ENCODE data around the gene CTNNBL1.

The CTNNBL1 gene

GRCh38 chr20:37742131-37742530, 48.3 kb downstream of the CTNNBL1 start:
- TF ChIP-seq CTCF (IDR thresholded peaks at IDR 0.05; ENCODE audit: poor library complexity, severe bottlenecking): no peak
- H3K27ac ChIP-seq (ENCODE audit: poor library complexity, severe bottlenecking): no peak overlapping the region

GRCh38 chr20:37744347-37744746, 50.5 kb downstream of the CTNNBL1 start:
- Histone ChIP-seq H3K36me3 (ENCODE audit: low read depth) (peaks cover 28% of the 10 kb centered on the region), H3K9me3 (ENCODE audit: severe bottlenecking) (no peaks in the 10 kb centered on the region), H3K27ac (ENCODE audit: poor library complexity, severe bottlenecking) (no peak overlapping the region), H3K4me3 (ENCODE audit: severe bottlenecking) (no peak overlapping the region), H3K4me1 (ENCODE audit: insufficient read depth, poor library complexity, severe bottlenecking) (peaks cover 5% of the 10 kb centered on the region), H3K27me3 (ENCODE audit: insufficient read depth, poor library complexity, severe bottlenecking) (no peaks in the 10 kb centered on the region)
- no peak for TF ChIP-seq CTCF (IDR thresholded peaks at IDR 0.05; ENCODE audit: poor library complexity, severe bottlenecking)
- ATAC-seq (ENCODE audit: low read depth) (no peak), DNase-seq (ENCODE audit: low spot score) (no peak)

More at GRCh38 chr20:37742131-37742530, 48.3 kb downstream of the CTNNBL1 start:
- Histone ChIP-seq H3K4me3 (ENCODE audit: severe bottlenecking) (no peak overlapping the region), H3K4me1 (ENCODE audit: insufficient read depth, poor library complexity, severe bottlenecking) (peaks cover 5% of the 10 kb centered on the region), H3K36me3 (ENCODE audit: low read depth) (peaks cover 32% of the 10 kb centered on the region), H3K27me3 (ENCODE audit: insufficient read depth, poor library complexity, severe bottlenecking) (no peaks in the 10 kb centered on the region), H3K9me3 (ENCODE audit: severe bottlenecking) (no peaks in the 10 kb centered on the region)
- DNase-seq (ENCODE audit: low spot score) (no peak), ATAC-seq (ENCODE audit: low read depth) (no peak)

GRCh38 chr20:37745553-37745952, 51.7 kb downstream of the CTNNBL1 start:
- peaks cover 5% of the 10 kb centered on the region for H3K4me1 ChIP-seq (ENCODE audit: insufficient read depth, poor library complexity, severe bottlenecking)
- H3K27me3 ChIP-seq (ENCODE audit: insufficient read depth, poor library complexity, severe bottlenecking): no peaks in the 10 kb centered on the region
- H3K9me3 ChIP-seq (ENCODE audit: severe bottlenecking): no peaks in the 10 kb centered on the region
- H3K36me3 ChIP-seq (ENCODE audit: low read depth): peaks cover 34% of the 10 kb centered on the region
- ATAC-seq (ENCODE audit: low read depth) (no peak), DNase-seq (ENCODE audit: low spot score) (no peak)
- no peak overlapping the region for H3K4me3 ChIP-seq (ENCODE audit: severe bottlenecking)
- H3K27ac ChIP-seq (ENCODE audit: poor library complexity, severe bottlenecking): no peak overlapping the region
- no peak for TF ChIP-seq CTCF (IDR thresholded peaks at IDR 0.05; ENCODE audit: poor library complexity, severe bottlenecking)

GRCh38 chr20:37748015-37748414, 54.2 kb downstream of the CTNNBL1 start:
- Histone ChIP-seq H3K36me3 (ENCODE audit: low read depth) (peaks cover 54% of the 10 kb centered on the region), H3K4me1 (ENCODE audit: insufficient read depth, poor library complexity, severe bottlenecking) (no peaks in the 10 kb centered on the region), H3K27me3 (ENCODE audit: insufficient read depth, poor library complexity, severe bottlenecking) (no peaks in the 10 kb centered on the region), H3K4me3 (ENCODE audit: severe bottlenecking) (no peak overlapping the region), H3K27ac (ENCODE audit: poor library complexity, severe bottlenecking) (no peak overlapping the region), H3K9me3 (ENCODE audit: severe bottlenecking) (no peaks in the 10 kb centered on the region)
- DNase-seq (ENCODE audit: low spot score) (no peak), ATAC-seq (ENCODE audit: low read depth) (no peak)
- TF ChIP-seq CTCF (IDR thresholded peaks at IDR 0.05; ENCODE audit: poor library complexity, severe bottlenecking): no peak

- DNase-seq (ENCODE audit: low spot score) (no peak), ATAC-seq (ENCODE audit: low read depth) (no peak)
- Histone ChIP-seq H3K27ac (ENCODE audit: poor library complexity, severe bottlenecking) (no peak overlapping the region), H3K27me3 (ENCODE audit: insufficient read depth, poor library complexity, severe bottlenecking) (no peaks in the 10 kb centered on the region), H3K9me3 (ENCODE audit: severe bottlenecking) (no peaks in the 10 kb centered on the region), H3K36me3 (ENCODE audit: low read depth) (peaks cover 62% of the 10 kb centered on the region), H3K4me1 (ENCODE audit: insufficient read depth, poor library complexity, severe bottlenecking) (no peaks in the 10 kb centered on the region), H3K4me3 (ENCODE audit: severe bottlenecking) (no peak overlapping the region)
- no peak for TF ChIP-seq CTCF (IDR thresholded peaks at IDR 0.05; ENCODE audit: poor library complexity, severe bottlenecking)
These were observed 55.4 kb downstream of the CTNNBL1 start for GRCh38 chr20:37749218-37749617.
